Spinal cord (tissue), 10 donors: ENCODE measurements around the gene ZNF302. TPM values are rescaled to one million over a fixed set of nuclear protein-coding genes. Genes with fewer than 3 reads are reported as not detected.
A peak's percentile ranks its signal among the peaks of the same experiment; 100 is the strongest.
"Not testable (repeated sequence)": the region's sequence is repeated elsewhere in the genome, so short reads cannot be mapped to it uniquely, and the experiment has no call there.

Source experiments
- DNase-seq, 6 donors: peaks; one replicate each; pipeline versions ENCODE4 v3.0.0 to v3.0.0-alpha.2; 2013 to 2015; ENCODE audit warnings: low spot score in 6 of 6, low read depth in 4 of 6
- H3K27ac ChIP-seq: one replicate; pipeline ENCODE4 v1.5.1; 2013; ENCODE audit warnings: low read depth, low read length, control low read depth
- H3K27me3 ChIP-seq: one replicate; pipeline ENCODE4 v1.6.1; 2013; ENCODE audit warnings: low read length; ENCODE audit not compliant: control insufficient read depth, insufficient read depth
- H3K36me3 ChIP-seq: one replicate; pipeline ENCODE4 v1.6.1; 2013; ENCODE audit warnings: low read length; ENCODE audit not compliant: control insufficient read depth, insufficient read depth
- H3K4me1 ChIP-seq: one replicate; pipeline ENCODE4 v1.6.1; 2013; ENCODE audit warnings: low read length; ENCODE audit not compliant: control insufficient read depth, insufficient read depth
- H3K4me3 ChIP-seq: one replicate; pipeline ENCODE4 v1.5.1; 2013; ENCODE audit warnings: low read depth, low read length, control low read depth
- H3K9me3 ChIP-seq: one replicate; pipeline ENCODE4 v1.6.1; 2013; ENCODE audit warnings: low read length; ENCODE audit not compliant: control insufficient read depth, insufficient read depth
- WGBS: methylation state at CpG from one replicate; pipeline ENCODE4 v1.1.5; 2013; ENCODE audit warnings: missing lambda C conversion rate; ENCODE audit not compliant: insufficient coverage; 5-methylcytosine and 5-hydroxymethylcytosine counted together
- polyA plus RNA-seq, 2 donors: library from polyadenylated mRNA; unstranded; fragments of 120-200 nt; gene quantifications; one replicate each; pipeline ENCODE4 v1.2.1, GENCODE V29; 2013; ENCODE audit not compliant: insufficient read length in 2 of 2
- total RNA-seq, 2 donors: library from RNA; depleted of rRNA in 1 of 2; stranded (reverse); fragments of 120-200 nt in 1 of 2; fragments of >200 nt in 1 of 2; gene quantifications; one replicate each; pipeline versions ENCODE4 v1.2.3 to v1.2.4, GENCODE V29; 2013 to 2014
- donor health status: healthy.

The ZNF302 gene
- total and polyA plus RNA-seq, 4 donors = 67.7 to 78.8 (median 76.5) TPM

DNA sequence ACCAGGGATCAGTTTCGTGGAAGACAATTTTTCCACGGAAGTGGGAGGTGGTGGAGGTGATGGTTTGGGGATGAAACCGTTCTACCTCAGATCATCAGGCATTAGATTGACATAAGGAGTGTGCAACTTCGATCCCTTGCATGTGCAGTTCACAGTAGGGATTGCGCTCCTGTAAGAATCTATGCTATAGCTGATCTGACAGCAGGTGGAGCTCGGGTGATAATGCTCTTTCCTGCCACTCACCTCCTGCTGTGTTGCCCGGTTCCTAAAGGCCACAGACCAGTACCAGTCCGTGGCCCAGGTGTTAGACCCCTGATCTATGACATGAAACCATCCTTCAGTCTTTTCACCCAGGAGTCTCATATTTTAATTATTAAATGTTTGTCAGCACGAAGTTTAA lies 4.0 kb downstream of the ZNF302 start:
- no peak overlapping the region for H3K4me3 ChIP-seq
- DNase-seq = no peak
- peaks cover 6% of the 10 kb centered on the region for H3K36me3 ChIP-seq
- peaks cover 1% of the 10 kb centered on the region for H3K9me3 ChIP-seq
- no peak overlapping the region for H3K27ac ChIP-seq
- no peaks in the 10 kb centered on the region for H3K27me3 ChIP-seq
- peaks cover 9% of the 10 kb centered on the region for H3K4me1 ChIP-seq
- 98% methylated on average over 6 of the region's 9 CpGs for WGBS

- DNase-seq, H3K36me3 ChIP-seq, H3K9me3 ChIP-seq, H3K4me1 ChIP-seq, H3K27me3 ChIP-seq, H3K4me3 ChIP-seq, H3K27ac ChIP-seq: not testable (repeated sequence)
- WGBS = no CpG with 5 or more reads among the region's 5 CpGs
Observed at GRCh38 chr19:34685266-34685665, 7.8 kb downstream of the ZNF302 start.

- no peaks in the 10 kb centered on the region for H3K4me1 ChIP-seq
- H3K4me3 ChIP-seq = no peak overlapping the region
- no peak overlapping the region for H3K27ac ChIP-seq
- DNase-seq = no peak
- H3K36me3 ChIP-seq = no peaks in the 10 kb centered on the region
- H3K27me3 ChIP-seq = no peaks in the 10 kb centered on the region
- H3K9me3 ChIP-seq = peaks cover 1% of the 10 kb centered on the region
- 100% methylated on average over 1 of the region's 5 CpGs for WGBS
Observed at GRCh38 chr19:34686455-34686854, 9.0 kb downstream of the ZNF302 start.

DNA sequence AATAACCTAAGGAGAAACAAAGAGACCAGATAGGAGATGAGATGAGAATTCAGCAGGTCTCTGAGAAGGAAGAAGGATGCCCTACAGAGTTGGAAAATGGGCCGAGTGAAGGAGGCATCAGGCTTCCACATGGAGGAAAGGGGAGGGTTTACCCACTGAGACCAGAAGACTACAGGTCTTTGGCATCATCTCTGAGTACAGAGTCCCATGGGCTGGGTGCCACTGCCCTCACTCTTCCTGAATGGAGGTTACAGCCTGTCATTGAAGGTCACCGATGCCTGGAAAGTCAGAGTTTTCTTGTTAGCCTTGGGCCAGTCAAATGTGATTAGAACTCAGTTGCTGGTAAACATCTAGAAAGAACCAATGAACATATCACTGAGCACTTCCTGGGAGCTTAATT lies 9.9 kb downstream of the ZNF302 start:
- Histone ChIP-seq H3K27ac (no peak overlapping the region), H3K36me3 (no peaks in the 10 kb centered on the region), H3K27me3 (no peaks in the 10 kb centered on the region), H3K4me1 (no peaks in the 10 kb centered on the region), H3K9me3 (peaks cover 1% of the 10 kb centered on the region), H3K4me3 (no peak overlapping the region)
- DNase-seq = no peak
- 90% methylated on average over 2 of the region's 2 CpGs for WGBS

DNA sequence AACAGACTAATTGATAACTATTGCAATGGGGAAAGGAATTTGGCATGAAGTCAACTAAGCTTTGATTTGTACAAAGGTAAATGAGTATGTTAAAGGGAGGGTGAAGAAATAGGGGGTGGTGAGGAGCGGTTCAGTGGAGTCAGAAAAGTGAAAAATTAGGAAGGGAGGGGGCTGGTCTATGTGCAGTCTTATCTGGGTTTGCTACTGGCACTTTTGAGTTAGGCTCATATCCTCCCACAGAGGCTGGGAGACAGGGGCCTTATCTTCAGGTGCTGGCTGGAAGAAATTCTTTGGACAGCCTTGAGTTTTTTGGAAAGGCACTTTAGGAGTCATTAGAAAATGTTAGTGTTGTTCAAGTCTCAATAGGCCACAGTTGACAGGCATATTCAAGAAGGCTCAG lies 11.1 kb downstream of the ZNF302 start:
- H3K9me3 ChIP-seq = peaks cover 1% of the 10 kb centered on the region
- no peak for DNase-seq
- no peak overlapping the region for H3K27ac ChIP-seq
- WGBS = 100% methylated on average over 1 of the region's 1 CpG
- no peaks in the 10 kb centered on the region for H3K4me1 ChIP-seq
- no peaks in the 10 kb centered on the region for H3K36me3 ChIP-seq
- no peak overlapping the region for H3K4me3 ChIP-seq
- no peaks in the 10 kb centered on the region for H3K27me3 ChIP-seq

GRCh38 chr19:34690372-34690771 lies 12.9 kb downstream of the ZNF302 start:
- no peaks in the 10 kb centered on the region for H3K4me1 ChIP-seq
- H3K4me3 ChIP-seq = no peak overlapping the region
- H3K27ac ChIP-seq = no peak overlapping the region
- no CpG with 5 or more reads among the region's 3 CpGs for WGBS
- no peaks in the 10 kb centered on the region for H3K36me3 ChIP-seq
- DNase-seq = no peak
- H3K27me3 ChIP-seq = no peaks in the 10 kb centered on the region
- H3K9me3 ChIP-seq = peaks cover 1% of the 10 kb centered on the region

- Histone ChIP-seq H3K4me1 (no peaks in the 10 kb centered on the region), H3K4me3 (no peak overlapping the region), H3K9me3 (no peaks in the 10 kb centered on the region), H3K27ac (no peak overlapping the region), H3K27me3 (no peaks in the 10 kb centered on the region), H3K36me3 (no peaks in the 10 kb centered on the region)
- DNase-seq = peak in 1 of 6 donors; percentile 53
- WGBS = 40% methylated on average over 1 of the region's 2 CpGs
Observed at GRCh38 chr19:34692549-34692948, 15.1 kb downstream of the ZNF302 start.

- Histone ChIP-seq H3K9me3 (peaks cover 1% of the 10 kb centered on the region), H3K4me3 (no peak overlapping the region), H3K4me1 (no peaks in the 10 kb centered on the region), H3K27ac (no peak overlapping the region), H3K36me3 (no peaks in the 10 kb centered on the region), H3K27me3 (no peaks in the 10 kb centered on the region)
- DNase-seq = no peak
- 72% methylated on average over 2 of the region's 2 CpGs for WGBS
Observed at GRCh38 chr19:34707661-34708060, 30.2 kb downstream of the ZNF302 start.

DNA sequence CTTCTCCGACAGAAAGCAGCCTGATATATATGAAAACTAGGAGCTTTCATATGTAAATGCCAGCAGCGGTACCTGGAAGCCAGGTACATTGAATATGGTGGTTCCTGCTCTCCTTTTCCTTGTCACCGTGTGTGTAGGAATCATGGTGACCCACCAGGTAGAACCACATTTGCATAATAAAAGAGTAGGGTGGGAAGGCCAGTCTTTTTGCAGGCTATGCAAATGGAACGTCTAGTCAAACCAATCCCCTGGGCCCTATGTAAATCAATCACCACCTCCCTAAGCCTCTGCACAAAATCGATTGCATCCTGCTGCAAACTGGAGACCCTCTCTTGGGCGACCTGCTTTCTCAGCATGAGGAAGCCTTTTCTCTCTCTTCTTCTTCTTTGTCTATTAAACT lies 34.4 kb downstream of the ZNF302 start:
- no peaks in the 10 kb centered on the region for H3K36me3 ChIP-seq
- DNase-seq = no peak
- WGBS = 62% methylated on average over 4 of the region's 6 CpGs

DNA sequence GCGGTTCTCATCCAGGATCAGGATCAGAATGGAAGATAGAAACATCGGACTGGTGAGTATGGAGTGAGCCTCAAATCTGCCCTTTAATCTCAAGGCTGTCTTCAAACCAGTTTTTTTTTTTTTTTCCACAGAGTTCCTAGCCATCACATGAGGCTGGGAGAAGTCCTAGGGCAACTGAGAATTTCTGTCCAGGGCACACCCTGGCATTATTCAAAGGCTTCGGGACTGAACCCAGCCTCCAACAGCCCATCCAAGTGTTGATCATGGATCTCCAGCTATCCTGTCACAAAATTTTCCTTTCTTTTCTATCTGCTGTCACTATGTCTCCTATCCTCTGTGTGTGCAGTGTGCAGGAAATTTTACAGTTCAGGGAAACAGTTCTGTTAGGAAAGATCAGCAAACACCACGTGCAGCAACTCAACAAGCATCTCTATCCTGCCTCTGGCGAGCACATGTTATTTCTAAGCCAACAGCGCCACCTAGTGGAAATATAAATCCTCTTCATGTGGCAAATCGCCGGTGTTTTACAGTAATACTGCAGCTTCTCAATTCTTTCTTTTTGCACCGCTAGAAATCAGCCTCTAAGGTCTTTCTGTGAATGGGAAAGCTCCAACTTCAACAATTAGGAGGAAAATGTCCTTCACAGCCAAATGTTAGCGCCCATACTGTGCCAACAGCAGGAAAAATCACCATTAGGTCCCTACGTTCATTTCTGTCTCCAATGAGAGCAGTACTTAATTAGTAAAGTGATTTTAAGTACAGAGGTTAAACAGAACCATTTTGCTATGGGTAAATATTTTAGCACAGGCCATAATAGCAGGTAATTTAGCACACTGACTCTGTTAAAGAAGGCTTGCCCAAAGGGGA lies 35.1 kb downstream of the ZNF302 start:
- H3K36me3 ChIP-seq = no peaks in the 10 kb centered on the region
- H3K4me1 ChIP-seq = no peaks in the 10 kb centered on the region
- H3K27me3 ChIP-seq = no peaks in the 10 kb centered on the region
- no peak overlapping the region for H3K27ac ChIP-seq
- WGBS = 30% methylated on average over 5 of the region's 11 CpGs
- H3K4me3 ChIP-seq = no peak overlapping the region
- peak in 3 of 6 donors; percentile 26 to 76 (median 67) for DNase-seq
- peaks cover 7% of the 10 kb centered on the region for H3K9me3 ChIP-seq

More for the DNA sequence above, 34.4 kb downstream of the ZNF302 start:
- peaks cover 7% of the 10 kb centered on the region for H3K9me3 ChIP-seq
- H3K4me3 ChIP-seq = no peak overlapping the region
- no peaks in the 10 kb centered on the region for H3K27me3 ChIP-seq
- H3K27ac ChIP-seq = no peak overlapping the region
- no peaks in the 10 kb centered on the region for H3K4me1 ChIP-seq
